ENCODE measurements around the gene ERICH3.
"Not testable (repeated sequence)": the region's sequence is repeated elsewhere in the genome, so short reads cannot be mapped to it uniquely, and the experiment has no call there.

ERICH3 gene

GRCh38 chr1:74677926-74678325 lies 4.3 kb upstream of the ERICH3 start:
- Histone ChIP-seq H3K27me3 (ENCODE audit: insufficient read depth, low read length, poor library complexity) (peaks cover 3% of the 10 kb centered on the region), H3K56ac (ENCODE audit: low read length) (no peak overlapping the region), H3K9ac (ENCODE audit: low read length) (no peak overlapping the region), H4K8ac (ENCODE audit: low read depth, low read length) (no peak overlapping the region), H3K4me3 (ENCODE audit: low read length) (no peak overlapping the region), H2BK5ac (ENCODE audit: low read length) (no peak overlapping the region), H3K4me1 (ENCODE audit: control insufficient read depth, low read depth, low read length) (no peaks in the 10 kb centered on the region), H2AK5ac (ENCODE audit: low read length) (no peak overlapping the region), H3K36me3 (ENCODE audit: control insufficient read depth, insufficient read depth, low read length) (no peaks in the 10 kb centered on the region), H3K23ac (ENCODE audit: low read length) (no peak overlapping the region), H3K4me2 (ENCODE audit: low read length) (no peak overlapping the region), H3K18ac (ENCODE audit: low read length) (no peak overlapping the region), H3K79me2 (ENCODE audit: control insufficient read depth, insufficient read depth, low read length) (no peaks in the 10 kb centered on the region), H3K79me1 (ENCODE audit: low read length) (no peaks in the 10 kb centered on the region), H4K5ac (ENCODE audit: low read length) (no peak overlapping the region), H2BK15ac (replicated peaks; ENCODE audit: low read depth) (no peak overlapping the region), H3K27ac (ENCODE audit: low read depth, low read length) (no peak overlapping the region), H3K4ac (ENCODE audit: low read depth, low read length) (no peak overlapping the region), H2BK120ac (ENCODE audit: low read depth, low read length) (no peak overlapping the region)
- no peak for DNase-seq

GRCh38 chr1:74674278-74675048 lies 871 bp upstream of the ERICH3 start:
- Histone ChIP-seq H3K4ac (ENCODE audit: low read depth, low read length) (no peak overlapping the region), H3K23ac (ENCODE audit: low read length) (no peak overlapping the region), H3K79me1 (ENCODE audit: low read length) (no peaks in the 10 kb centered on the region), H3K36me3 (ENCODE audit: control insufficient read depth, insufficient read depth, low read length) (no peaks in the 10 kb centered on the region), H3K4me3 (ENCODE audit: low read length) (no peak overlapping the region), H2BK120ac (ENCODE audit: low read depth, low read length) (no peak overlapping the region), H2AK5ac (ENCODE audit: low read length) (no peak overlapping the region), H2BK15ac (replicated peaks; ENCODE audit: low read depth) (no peak overlapping the region), H3K4me1 (ENCODE audit: control insufficient read depth, low read depth, low read length) (no peaks in the 10 kb centered on the region), H3K4me2 (ENCODE audit: low read length) (no peak overlapping the region), H3K79me2 (ENCODE audit: control insufficient read depth, insufficient read depth, low read length) (no peaks in the 10 kb centered on the region), H3K27ac (ENCODE audit: low read depth, low read length) (no peak overlapping the region), H2BK5ac (ENCODE audit: low read length) (no peak overlapping the region), H3K18ac (ENCODE audit: low read length) (no peak overlapping the region), H3K9ac (ENCODE audit: low read length) (no peak overlapping the region), H3K56ac (ENCODE audit: low read length) (no peak overlapping the region), H4K8ac (ENCODE audit: low read depth, low read length) (no peak overlapping the region), H3K27me3 (ENCODE audit: insufficient read depth, low read length, poor library complexity) (peaks cover 3% of the 10 kb centered on the region), H4K5ac (ENCODE audit: low read length) (no peak overlapping the region)
- no CpG with 5 or more reads among the region's 6 CpGs for WGBS (ENCODE audit: extremely low coverage, insufficient coverage, low lambda C conversion rate)
- peak; percentile 34 for DNase-seq

GRCh38 chr1:74670866-74671265 lies 2.7 kb downstream of the ERICH3 start:
- no CpG with 5 or more reads among the region's 3 CpGs for WGBS (ENCODE audit: extremely low coverage, insufficient coverage, low lambda C conversion rate)
- not testable (repeated sequence) for H3K27me3 ChIP-seq (ENCODE audit: insufficient read depth, low read length, poor library complexity); H3K4me1 ChIP-seq (ENCODE audit: control insufficient read depth, low read depth, low read length); H4K8ac ChIP-seq (ENCODE audit: low read depth, low read length); H3K4me3 ChIP-seq (ENCODE audit: low read length); H3K36me3 ChIP-seq (ENCODE audit: control insufficient read depth, insufficient read depth, low read length); H3K4ac ChIP-seq (ENCODE audit: low read depth, low read length); H3K9ac ChIP-seq (ENCODE audit: low read length); H2BK120ac ChIP-seq (ENCODE audit: low read depth, low read length); H2BK5ac ChIP-seq (ENCODE audit: low read length); H3K27ac ChIP-seq (ENCODE audit: low read depth, low read length); H2AK5ac ChIP-seq (ENCODE audit: low read length); H3K18ac ChIP-seq (ENCODE audit: low read length); DNase-seq; H3K4me2 ChIP-seq (ENCODE audit: low read length); H2BK15ac ChIP-seq (replicated peaks; ENCODE audit: low read depth); H4K5ac ChIP-seq (ENCODE audit: low read length); H3K23ac ChIP-seq (ENCODE audit: low read length); H3K79me2 ChIP-seq (ENCODE audit: control insufficient read depth, insufficient read depth, low read length); H3K56ac ChIP-seq (ENCODE audit: low read length); H3K79me1 ChIP-seq (ENCODE audit: low read length)

GRCh38 chr1:74654708-74655107 lies 18.9 kb downstream of the ERICH3 start:
- Histone ChIP-seq H2BK15ac (replicated peaks; ENCODE audit: low read depth) (no peak overlapping the region), H3K4me1 (ENCODE audit: control insufficient read depth, low read depth, low read length) (no peaks in the 10 kb centered on the region), H3K4me2 (ENCODE audit: low read length) (no peak overlapping the region), H4K5ac (ENCODE audit: low read length) (no peak overlapping the region), H3K79me2 (ENCODE audit: control insufficient read depth, insufficient read depth, low read length) (no peaks in the 10 kb centered on the region), H3K36me3 (ENCODE audit: control insufficient read depth, insufficient read depth, low read length) (no peaks in the 10 kb centered on the region), H3K9ac (ENCODE audit: low read length) (no peak overlapping the region), H3K18ac (ENCODE audit: low read length) (no peak overlapping the region), H3K27ac (ENCODE audit: low read depth, low read length) (no peak overlapping the region), H3K27me3 (ENCODE audit: insufficient read depth, low read length, poor library complexity) (no peaks in the 10 kb centered on the region), H2BK5ac (ENCODE audit: low read length) (no peak overlapping the region), H4K8ac (ENCODE audit: low read depth, low read length) (no peak overlapping the region), H3K79me1 (ENCODE audit: low read length) (no peaks in the 10 kb centered on the region), H3K56ac (ENCODE audit: low read length) (no peak overlapping the region), H2BK120ac (ENCODE audit: low read depth, low read length) (no peak overlapping the region), H3K4ac (ENCODE audit: low read depth, low read length) (no peak overlapping the region), H3K4me3 (ENCODE audit: low read length) (no peak overlapping the region), H3K23ac (ENCODE audit: low read length) (no peak overlapping the region), H2AK5ac (ENCODE audit: low read length) (no peak overlapping the region)
- WGBS (ENCODE audit: extremely low coverage, insufficient coverage, low lambda C conversion rate): no CpG with 5 or more reads among the region's 1 CpG
- DNase-seq: no peak

- Histone ChIP-seq H4K5ac (ENCODE audit: low read length) (no peak overlapping the region), H3K4me3 (ENCODE audit: low read length) (no peak overlapping the region), H4K8ac (ENCODE audit: low read depth, low read length) (no peak overlapping the region), H3K4ac (ENCODE audit: low read depth, low read length) (no peak overlapping the region), H3K56ac (ENCODE audit: low read length) (no peak overlapping the region), H2BK120ac (ENCODE audit: low read depth, low read length) (no peak overlapping the region), H2BK5ac (ENCODE audit: low read length) (no peak overlapping the region), H3K4me2 (ENCODE audit: low read length) (no peak overlapping the region), H3K79me2 (ENCODE audit: control insufficient read depth, insufficient read depth, low read length) (no peaks in the 10 kb centered on the region), H3K27me3 (ENCODE audit: insufficient read depth, low read length, poor library complexity) (no peaks in the 10 kb centered on the region), H2BK15ac (replicated peaks; ENCODE audit: low read depth) (no peak overlapping the region), H3K79me1 (ENCODE audit: low read length) (no peaks in the 10 kb centered on the region), H2AK5ac (ENCODE audit: low read length) (no peak overlapping the region), H3K27ac (ENCODE audit: low read depth, low read length) (no peak overlapping the region), H3K9ac (ENCODE audit: low read length) (no peak overlapping the region), H3K4me1 (ENCODE audit: control insufficient read depth, low read depth, low read length) (no peaks in the 10 kb centered on the region), H3K36me3 (ENCODE audit: control insufficient read depth, insufficient read depth, low read length) (no peaks in the 10 kb centered on the region), H3K23ac (ENCODE audit: low read length) (no peak overlapping the region), H3K18ac (ENCODE audit: low read length) (no peak overlapping the region)
- DNase-seq: no peak
- WGBS (ENCODE audit: extremely low coverage, insufficient coverage, low lambda C conversion rate): no CpG with 5 or more reads among the region's 7 CpGs
Observed at GRCh38 chr1:74652711-74653139, 20.9 kb downstream of the ERICH3 start.

- Histone ChIP-seq H3K4me3 (ENCODE audit: low read length) (no peak overlapping the region), H3K4me2 (ENCODE audit: low read length) (no peak overlapping the region), H2BK120ac (ENCODE audit: low read depth, low read length) (no peak overlapping the region), H3K4me1 (ENCODE audit: control insufficient read depth, low read depth, low read length) (no peaks in the 10 kb centered on the region), H3K23ac (ENCODE audit: low read length) (no peak overlapping the region), H3K4ac (ENCODE audit: low read depth, low read length) (no peak overlapping the region), H3K79me1 (ENCODE audit: low read length) (no peaks in the 10 kb centered on the region), H3K18ac (ENCODE audit: low read length) (no peak overlapping the region), H3K79me2 (ENCODE audit: control insufficient read depth, insufficient read depth, low read length) (no peaks in the 10 kb centered on the region), H2AK5ac (ENCODE audit: low read length) (no peak overlapping the region), H2BK15ac (replicated peaks; ENCODE audit: low read depth) (no peak overlapping the region), H3K36me3 (ENCODE audit: control insufficient read depth, insufficient read depth, low read length) (no peaks in the 10 kb centered on the region), H3K27me3 (ENCODE audit: insufficient read depth, low read length, poor library complexity) (no peaks in the 10 kb centered on the region), H3K9ac (ENCODE audit: low read length) (no peak overlapping the region), H3K56ac (ENCODE audit: low read length) (no peak overlapping the region), H3K27ac (ENCODE audit: low read depth, low read length) (no peak overlapping the region), H2BK5ac (ENCODE audit: low read length) (no peak overlapping the region), H4K5ac (ENCODE audit: low read length) (no peak overlapping the region), H4K8ac (ENCODE audit: low read depth, low read length) (no peak overlapping the region)
- WGBS (ENCODE audit: extremely low coverage, insufficient coverage, low lambda C conversion rate): no CpG with 5 or more reads among the region's 4 CpGs
- no peak for DNase-seq
Observed at GRCh38 chr1:74650561-74650960, 23.0 kb downstream of the ERICH3 start.

All from mesendoderm (in vitro differentiated cells).